ENCODE data around the gene GNG5. TPM values are rescaled to one million over a fixed set of nuclear protein-coding genes. Genes with fewer than 3 reads are reported as not detected.
A peak's percentile ranks its signal among the peaks of the same experiment; 100 is the strongest.
"Not testable (repeated sequence)": the region's sequence is repeated elsewhere in the genome, so short reads cannot be mapped to it uniquely, and the experiment has no call there.

GNG5 gene
- total RNA-seq, 2 donors from 2014 or later, result 143 to 198 TPM

GRCh38 chr1:84508510-84508909 lies 2.1 kb upstream of the GNG5 start:
- H3K36me3 ChIP-seq, result no peaks in the 10 kb centered on the region
- H3K27me3 ChIP-seq, result no peaks in the 10 kb centered on the region
- H3K4me1 ChIP-seq, result peaks cover 0 to 22% of the 10 kb centered on the region in 2 donors
- no peak overlapping the region for H3K4me3 ChIP-seq
- H3K9me3 ChIP-seq, result peaks cover 0 to 7% of the 10 kb centered on the region in 2 donors
- TF ChIP-seq CTCF (IDR thresholded peaks at IDR 0.05), result no peak
- DNase-seq (ENCODE audit: low spot score), result no peak
- H3K27ac ChIP-seq, result no peak overlapping the region

- H3K4me3 ChIP-seq; H3K9me3 ChIP-seq; H3K36me3 ChIP-seq; DNase-seq (ENCODE audit: low spot score); H3K27me3 ChIP-seq; H3K27ac ChIP-seq: not testable (repeated sequence)
- H3K4me1 ChIP-seq, result peaks cover 0 to 28% of the 10 kb centered on the region in 2 donors
Measured at GRCh38 chr1:84507887-84508286, 1.5 kb upstream of the GNG5 start.

- Histone ChIP-seq H3K27me3 (no peaks in the 10 kb centered on the region), H3K9me3 (peaks cover 0 to 7% of the 10 kb centered on the region in 2 donors), H3K4me1 (peaks cover 0 to 36% of the 10 kb centered on the region in 2 donors), H3K27ac (peak overlapping the region; percentile 97 to 98), H3K36me3 (no peaks in the 10 kb centered on the region), H3K4me3 (peak overlapping the region; percentile 81 to 82)
- TF ChIP-seq CTCF (IDR thresholded peaks at IDR 0.05), result no peak
- no peak for DNase-seq (ENCODE audit: low spot score)
Measured at GRCh38 chr1:84506729-84507453, 510 bp upstream of the GNG5 start.

- H3K4me1 ChIP-seq, result peaks cover 0 to 49% of the 10 kb centered on the region in 2 donors
- peak overlapping the region; percentile 97 to 98 for H3K27ac ChIP-seq
- no peak for TF ChIP-seq CTCF (IDR thresholded peaks at IDR 0.05)
- peaks cover 5% of the 10 kb centered on the region for H3K36me3 ChIP-seq
- peaks cover 0 to 7% of the 10 kb centered on the region in 2 donors for H3K9me3 ChIP-seq
- DNase-seq (ENCODE audit: low spot score), result peak; percentile 64
- H3K4me3 ChIP-seq, result peak overlapping the region; percentile 81 to 82
- H3K27me3 ChIP-seq, result no peaks in the 10 kb centered on the region
Measured at GRCh38 chr1:84505493-84506001, 834 bp downstream of the GNG5 start.

GRCh38 chr1:84504580-84505492 lies 1.5 kb downstream of the GNG5 start:
- peaks cover 0 to 56% of the 10 kb centered on the region in 2 donors for H3K4me1 ChIP-seq
- peak overlapping the region; percentile 81 to 82 for H3K4me3 ChIP-seq
- TF ChIP-seq CTCF (IDR thresholded peaks at IDR 0.05), result no peak
- H3K27me3 ChIP-seq, result no peaks in the 10 kb centered on the region
- H3K27ac ChIP-seq, result peak overlapping the region; percentile 97 to 98
- H3K9me3 ChIP-seq, result peaks cover 0 to 7% of the 10 kb centered on the region in 2 donors
- DNase-seq (ENCODE audit: low spot score), result no peak
- H3K36me3 ChIP-seq, result peaks cover 12% of the 10 kb centered on the region

- H3K9me3 ChIP-seq, result no peaks in the 10 kb centered on the region
- H3K4me3 ChIP-seq, result peak overlapping the region in 1 of 2 donors; percentile 82
- no peak overlapping the region for H3K27ac ChIP-seq
- H3K36me3 ChIP-seq, result peaks cover 28% of the 10 kb centered on the region
- TF ChIP-seq CTCF (IDR thresholded peaks at IDR 0.05), result no peak
- no peaks in the 10 kb centered on the region for H3K27me3 ChIP-seq
- DNase-seq (ENCODE audit: low spot score), result no peak
- H3K4me1 ChIP-seq, result peaks cover 0 to 61% of the 10 kb centered on the region in 2 donors
Measured at GRCh38 chr1:84502927-84503326, 3.5 kb downstream of the GNG5 start.

Data from right atrium auricular region (tissue), 2 donors.